Measurements from ENCODE around the gene CASP6. TPM values are rescaled to one million over a fixed set of nuclear protein-coding genes. Genes with fewer than 3 reads are reported as not detected.

CASP6 gene
- total and polyA plus RNA-seq, 2 donors (not counting 1 experiment from before 2014, with no cell fraction given): 7.7 to 11.6 TPM

DNA sequence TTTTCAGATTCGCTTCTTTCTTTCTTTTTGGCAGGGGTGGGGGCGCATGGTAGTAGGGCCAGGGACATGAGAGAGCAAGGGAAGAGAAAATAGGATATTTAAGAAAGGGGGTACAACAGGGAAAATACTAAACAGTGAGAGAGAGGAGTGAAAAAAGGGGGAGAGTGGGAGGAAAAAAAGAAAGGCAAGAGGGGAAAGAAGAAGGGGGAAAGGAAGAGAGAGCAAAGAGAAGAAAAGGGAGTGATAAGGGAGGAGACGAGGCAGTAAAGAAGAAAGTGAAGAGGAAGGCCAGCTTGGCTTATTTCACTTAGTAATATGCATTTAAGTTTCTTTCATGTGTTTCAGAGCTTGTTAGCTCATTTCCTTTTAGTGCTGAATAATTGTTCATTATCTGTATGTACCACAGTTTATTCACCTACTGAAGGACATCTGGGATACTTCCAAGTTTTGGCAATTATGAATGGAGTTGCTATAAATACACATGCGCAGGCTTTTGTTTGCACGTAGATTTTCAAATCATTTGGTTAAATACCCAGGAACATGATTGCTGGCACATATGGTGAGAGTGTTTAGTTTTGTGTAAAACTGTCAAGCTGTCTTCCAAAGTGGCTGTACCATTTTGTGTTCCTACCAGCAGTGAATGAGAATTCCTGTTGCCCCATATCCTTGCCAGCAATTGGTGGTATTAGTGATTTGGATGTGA, 37.3 kb downstream of the CASP6 start:
- Mint-ChIP-seq H3K27me3 (no peaks in the 10 kb centered on the region), H3K27ac (no peak overlapping the region), H3K4me3 (no peak overlapping the region), H3K9me3 (ENCODE audit: insufficient read depth) (no peaks in the 10 kb centered on the region), H3K4me1 (no peaks in the 10 kb centered on the region)
- Histone ChIP-seq H4K20me1 (ENCODE audit: control insufficient read depth, insufficient read depth, low read length, poor library complexity, severe bottlenecking) (peaks cover 13% of the 10 kb centered on the region), H3K9ac (ENCODE audit: low read length) (no peak overlapping the region), H3K79me2 (ENCODE audit: control insufficient read depth, insufficient read depth, low read length) (peaks cover 8% of the 10 kb centered on the region), H3K36me3 (replicated peaks in 1 of 2; ENCODE audit: control extremely low read depth in 1 of 2, control insufficient read depth in 1 of 2, extremely low read depth in 1 of 2, insufficient read depth in 2 of 2, low read length in 1 of 2) (peaks cover 0 to 28% of the 10 kb centered on the region in 2 experiments), H3K4me1 (ENCODE audit: control insufficient read depth in 2 of 2, insufficient read depth in 2 of 2, low read length in 2 of 2) (no peaks in the 10 kb centered on the region), H3K4me3 (ENCODE audit: control extremely low read depth in 1 of 5, extremely low read depth in 1 of 5, insufficient read depth in 1 of 5, low read depth in 2 of 5, low read length in 4 of 5) (no peak overlapping the region), H3K9me3 (ENCODE audit: control extremely low read depth in 1 of 3, control insufficient read depth in 2 of 3, insufficient read depth in 1 of 3, low read length in 2 of 3) (peaks cover 0 to 4% (median 3%) of the 10 kb centered on the region in 3 donors), H3K27me3 (replicated peaks in 1 of 4; ENCODE audit: control extremely low read depth in 1 of 4, control insufficient read depth in 3 of 4, insufficient read depth in 4 of 4, low read length in 3 of 4) (no peaks in the 10 kb centered on the region), H3K4me2 (replicated peaks; ENCODE audit: low read depth, low read length, poor library complexity, severe bottlenecking) (no peak overlapping the region), H2AFZ (ENCODE audit: insufficient read depth, low read depth, low read length, poor library complexity, severe bottlenecking) (no peak overlapping the region), H3K27ac (ENCODE audit: low read length in 2 of 2) (no peak overlapping the region)
- intact Hi-C loops (cut with micrococcal nuclease): no loop called here
- CTCF ChIA-PET: interaction anchor here (0.9 kb wide), 1 partner anchor 10 kb away, joined by 3 read pairs; no protein-coding TSS in a partner anchor
- WGBS (ENCODE audit: insufficient coverage): 98% methylated on average over 4 of the region's 5 CpGs
- POLR2A ChIA-PET: no interaction called here
- no peak for DNase-seq
- no peak for ATAC-seq (ENCODE audit: low read depth)
- TF ChIP-seq EZH2 (IDR thresholded peaks at IDR 0.05; ENCODE audit: borderline replicate concordance, insufficient read depth, low read depth, low read length, poor library complexity, severe bottlenecking): no peak
- TF ChIP-seq, protein P1, sequence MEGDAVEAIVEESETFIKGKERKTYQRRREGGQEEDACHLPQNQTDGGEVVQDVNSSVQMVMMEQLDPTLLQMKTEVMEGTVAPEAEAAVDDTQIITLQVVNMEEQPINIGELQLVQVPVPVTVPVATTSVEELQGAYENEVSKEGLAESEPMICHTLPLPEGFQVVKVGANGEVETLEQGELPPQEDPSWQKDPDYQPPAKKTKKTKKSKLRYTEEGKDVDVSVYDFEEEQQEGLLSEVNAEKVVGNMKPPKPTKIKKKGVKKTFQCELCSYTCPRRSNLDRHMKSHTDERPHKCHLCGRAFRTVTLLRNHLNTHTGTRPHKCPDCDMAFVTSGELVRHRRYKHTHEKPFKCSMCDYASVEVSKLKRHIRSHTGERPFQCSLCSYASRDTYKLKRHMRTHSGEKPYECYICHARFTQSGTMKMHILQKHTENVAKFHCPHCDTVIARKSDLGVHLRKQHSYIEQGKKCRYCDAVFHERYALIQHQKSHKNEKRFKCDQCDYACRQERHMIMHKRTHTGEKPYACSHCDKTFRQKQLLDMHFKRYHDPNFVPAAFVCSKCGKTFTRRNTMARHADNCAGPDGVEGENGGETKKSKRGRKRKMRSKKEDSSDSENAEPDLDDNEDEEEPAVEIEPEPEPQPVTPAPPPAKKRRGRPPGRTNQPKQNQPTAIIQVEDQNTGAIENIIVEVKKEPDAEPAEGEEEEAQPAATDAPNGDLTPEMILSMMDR (IDR thresholded peaks at IDR 0.05): no peak

DNA sequence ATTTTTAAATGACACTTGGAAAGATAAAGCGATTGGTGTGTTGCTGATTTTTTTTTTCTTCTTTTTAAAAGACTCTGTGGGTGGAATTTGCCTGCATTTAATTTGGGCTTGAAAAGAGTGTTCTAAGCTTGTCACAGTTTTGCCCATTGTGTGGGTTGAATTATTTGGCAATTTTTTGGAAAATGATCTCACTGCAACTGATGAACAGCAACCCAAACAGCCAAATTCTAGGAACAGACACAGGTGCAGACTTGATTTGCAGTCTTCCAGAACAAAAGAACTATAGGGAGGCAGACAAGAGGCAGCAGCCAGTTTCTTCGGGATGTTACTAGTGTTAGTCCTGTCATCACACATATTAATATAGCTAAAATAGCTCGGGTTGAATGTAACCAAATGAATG, 40.5 kb downstream of the CASP6 start:
- Histone ChIP-seq H3K9ac (ENCODE audit: low read length) (no peak overlapping the region), H3K4me2 (replicated peaks; ENCODE audit: low read depth, low read length, poor library complexity, severe bottlenecking) (no peak overlapping the region), H3K27ac (ENCODE audit: low read length in 2 of 2) (no peak overlapping the region), H4K20me1 (ENCODE audit: control insufficient read depth, insufficient read depth, low read length, poor library complexity, severe bottlenecking) (peaks cover 17% of the 10 kb centered on the region), H3K4me1 (ENCODE audit: control insufficient read depth in 2 of 2, insufficient read depth in 2 of 2, low read length in 2 of 2) (no peaks in the 10 kb centered on the region), H3K27me3 (replicated peaks in 1 of 4; ENCODE audit: control extremely low read depth in 1 of 4, control insufficient read depth in 3 of 4, insufficient read depth in 4 of 4, low read length in 3 of 4) (no peaks in the 10 kb centered on the region), H3K9me3 (ENCODE audit: control extremely low read depth in 1 of 3, control insufficient read depth in 2 of 3, insufficient read depth in 1 of 3, low read length in 2 of 3) (no peaks in the 10 kb centered on the region), H2AFZ (ENCODE audit: insufficient read depth, low read depth, low read length, poor library complexity, severe bottlenecking) (no peak overlapping the region), H3K36me3 (replicated peaks in 1 of 2; ENCODE audit: control extremely low read depth in 1 of 2, control insufficient read depth in 1 of 2, extremely low read depth in 1 of 2, insufficient read depth in 2 of 2, low read length in 1 of 2) (peaks cover 0 to 34% of the 10 kb centered on the region in 2 experiments), H3K4me3 (ENCODE audit: control extremely low read depth in 1 of 5, extremely low read depth in 1 of 5, insufficient read depth in 1 of 5, low read depth in 2 of 5, low read length in 4 of 5) (no peak overlapping the region), H3K79me2 (ENCODE audit: control insufficient read depth, insufficient read depth, low read length) (peaks cover 24% of the 10 kb centered on the region)
- Mint-ChIP-seq H3K9me3 (ENCODE audit: insufficient read depth) (no peaks in the 10 kb centered on the region), H3K4me1 (no peaks in the 10 kb centered on the region), H3K27ac (no peak overlapping the region), H3K27me3 (no peaks in the 10 kb centered on the region), H3K4me3 (no peak overlapping the region)
- no peak for ATAC-seq (ENCODE audit: low read depth)
- CTCF ChIA-PET: interaction anchor here (0.7 kb wide), 1 partner anchor 19 kb away, joined by 4 read pairs; no protein-coding TSS in a partner anchor
- WGBS (ENCODE audit: insufficient coverage): 89% methylated on average over 1 of the region's 3 CpGs
- DNase-seq: no peak
- POLR2A ChIA-PET: interaction anchor here (0.6 kb wide), 1 partner anchor 20 kb away, joined by 3 read pairs; no protein-coding TSS in a partner anchor
- intact Hi-C loops (cut with micrococcal nuclease): no loop called here
- TF ChIP-seq, protein P1 (IDR thresholded peaks at IDR 0.05): no peak
- TF ChIP-seq EZH2 (IDR thresholded peaks at IDR 0.05; ENCODE audit: borderline replicate concordance, insufficient read depth, low read depth, low read length, poor library complexity, severe bottlenecking): no peak
